Keratinocyte (primary cell): Measurements from ENCODE around the gene EHMT1. TPM values are rescaled to one million over a fixed set of nuclear protein-coding genes. Genes with fewer than 3 reads are reported as not detected.

Experiments
- DNase-seq: peaks from one replicate; pipeline ENCODE4 v3.0.0-alpha.2; 2011; ENCODE audit warnings: low read depth, missing footprints, low spot score
- FAIRE-seq: peaks from 2 replicates; lab custom pipeline; 2011; peaks lifted over from hg19 to GRCh38; lab: Jason Lieb, UNC
- H2AFZ ChIP-seq: 2 replicates; pipeline ENCODE4 v1.6.0; 2012; ENCODE audit warnings: low read length, control low read depth, inconsistent platforms; ENCODE audit not compliant: control insufficient read depth
- H3K27ac ChIP-seq: 2 replicates; pipeline ENCODE4 v1.5.1; 2011; ENCODE audit warnings: low read length; ENCODE audit not compliant: control insufficient read depth, insufficient read depth
- H3K27me3 ChIP-seq: 3 replicates; pipeline ENCODE4 v1.6.0; 2011; ENCODE audit warnings: low read length; ENCODE audit not compliant: control insufficient read depth, insufficient read depth; ENCODE audit errors: extremely low read depth
- H3K36me3 ChIP-seq, 2 experiments: 2 replicates in 1 of 2; 3 replicates in 1 of 2; pipeline ENCODE4 v1.5.1; 2011; ENCODE audit warnings: low read length in 2 of 2, mild to moderate bottlenecking in 1 of 2; ENCODE audit not compliant: control insufficient read depth in 2 of 2, insufficient read depth in 2 of 2; ENCODE audit errors: extremely low read depth in 1 of 2
- H3K4me1 ChIP-seq: 3 replicates; pipeline ENCODE4 v1.5.1; 2011; ENCODE audit warnings: low read length; ENCODE audit not compliant: control insufficient read depth, insufficient read depth; ENCODE audit errors: extremely low read depth
- H3K4me2 ChIP-seq: 3 replicates; pipeline ENCODE4 v1.6.0; 2011; ENCODE audit warnings: low read depth, low read length; ENCODE audit not compliant: control insufficient read depth, insufficient read depth; ENCODE audit errors: extremely low read depth
- H3K4me3 ChIP-seq, 3 experiments: fragments of 200-600 bp in 1 of 3; sonication (generic) in 1 of 3; 2 replicates in 2 of 3; 3 replicates in 1 of 3; pipeline ENCODE4 v1.5.1; 2011 to 2016; ENCODE audit warnings: low read length in 3 of 3, mild to moderate bottlenecking in 3 of 3, control low read depth in 2 of 3, inconsistent platforms in 1 of 3, low read depth in 1 of 3, mixed read lengths in 1 of 3, mixed run types in 1 of 3, moderate library complexity in 1 of 3; ENCODE audit not compliant: control insufficient read depth in 2 of 3, insufficient read depth in 2 of 3; ENCODE audit errors: extremely low read depth in 1 of 3
- H3K79me2 ChIP-seq: 2 replicates; pipeline ENCODE4 v1.6.0; 2012; ENCODE audit warnings: low read length; ENCODE audit not compliant: control insufficient read depth, insufficient read depth
- H3K9ac ChIP-seq: 3 replicates; pipeline ENCODE4 v1.6.0; 2011; ENCODE audit warnings: low read length; ENCODE audit not compliant: control insufficient read depth, insufficient read depth; ENCODE audit errors: extremely low read depth
- H3K9me1 ChIP-seq: 3 replicates; pipeline ENCODE4 v1.6.0; 2011; ENCODE audit warnings: low read length; ENCODE audit not compliant: control insufficient read depth, insufficient read depth; ENCODE audit errors: extremely low read depth
- H3K9me3 ChIP-seq: 2 replicates; pipeline ENCODE4 v1.5.1; 2012; ENCODE audit warnings: low read depth, low read length; ENCODE audit not compliant: control insufficient read depth
- H4K20me1 ChIP-seq: 3 replicates; pipeline ENCODE4 v1.6.0; 2011; ENCODE audit warnings: low read length; ENCODE audit not compliant: control insufficient read depth, insufficient read depth; ENCODE audit errors: extremely low read depth
- CTCF ChIP-seq, 3 experiments: IDR thresholded peaks in 1 of 3; conservative IDR thresholded peaks in 1 of 3; optimal IDR thresholded peaks in 1 of 3; 2 replicates in 2 of 3; 3 replicates in 1 of 3; pipeline versions ENCODE3 to v1.5.1; 2011; ENCODE audit warnings: low read length in 3 of 3, mild to moderate bottlenecking in 3 of 3, moderate library complexity in 2 of 3, control low read depth in 1 of 3, inconsistent platforms in 1 of 3; ENCODE audit not compliant: insufficient read depth in 2 of 3; ENCODE audit errors: extremely low read depth in 1 of 3
- EZH2 ChIP-seq: IDR thresholded peaks from one replicate; pipeline ENCODE4 v1.6.1; 2012; ENCODE audit warnings: inconsistent platforms, mild to moderate bottlenecking, low read length, moderate library complexity
- dilution Hi-C: fragments of 300-500 bp; cut with MboI; formaldehyde crosslinking; loops from one replicate; pipeline ENCODE4 v1.7.0; 2020; ENCODE audit warnings: low sequenced_read_pairs; ENCODE audit not compliant: extremely low pct_ligation_motif_present
- polyA plus RNA-seq, 5 experiments: library from polyadenylated mRNA; depleted of rRNA in 3 of 5; stranded (reverse) in 3 of 5; stranded (forward) in 1 of 5; unstranded in 1 of 5; fragments of >200 nt; gene quantifications; 1 replicate in 1 of 5; 2 replicates in 3 of 5; 3 replicates in 1 of 5; pipeline versions ENCODE4 v1.2.1 to v1.2.3, GENCODE V29; 2011 to 2012; ENCODE audit warnings: missing spikeins in 2 of 5, low read depth in 1 of 5, low replicate concordance in 1 of 5

The EHMT1 gene
- polyA plus RNA-seq, 1 donor (not counting 4 experiments of a cell fraction or from before 2014, with no cell fraction given), result 25.9 TPM

GRCh38 chr9:137694962-137695875 lies 76.4 kb downstream of the EHMT1 start:
- peaks cover 9% of the 10 kb centered on the region for H4K20me1 ChIP-seq
- no peaks in the 10 kb centered on the region for H3K9me3 ChIP-seq
- H3K9me1 ChIP-seq, result no peaks in the 10 kb centered on the region
- no peaks in the 10 kb centered on the region for H3K27me3 ChIP-seq
- no peaks in the 10 kb centered on the region for H3K36me3 ChIP-seq
- no peak overlapping the region for H3K9ac ChIP-seq
- peaks cover 81% of the 10 kb centered on the region for H3K79me2 ChIP-seq
- H3K27ac ChIP-seq, result no peak overlapping the region
- FAIRE-seq (no peak), DNase-seq (no peak)
- dilution Hi-C loops, result no loop called here
- H2AFZ ChIP-seq, result no peak overlapping the region
- H3K4me2 ChIP-seq, result no peak overlapping the region
- no peak overlapping the region for H3K4me3 ChIP-seq
- H3K4me1 ChIP-seq, result no peaks in the 10 kb centered on the region
- TF ChIP-seq CTCF (optimal IDR thresholded peaks at IDR 0.05 in 1 of 3, IDR thresholded peaks at IDR 0.05 in 1 of 3, conservative IDR thresholded peaks at IDR 0.05 in 1 of 3; ENCODE audit: extremely low read depth in 1 of 3, insufficient read depth in 2 of 3, low read length in 3 of 3) (peak; percentile 51 to 56 (median 54)), EZH2 (no peak)

DNA sequence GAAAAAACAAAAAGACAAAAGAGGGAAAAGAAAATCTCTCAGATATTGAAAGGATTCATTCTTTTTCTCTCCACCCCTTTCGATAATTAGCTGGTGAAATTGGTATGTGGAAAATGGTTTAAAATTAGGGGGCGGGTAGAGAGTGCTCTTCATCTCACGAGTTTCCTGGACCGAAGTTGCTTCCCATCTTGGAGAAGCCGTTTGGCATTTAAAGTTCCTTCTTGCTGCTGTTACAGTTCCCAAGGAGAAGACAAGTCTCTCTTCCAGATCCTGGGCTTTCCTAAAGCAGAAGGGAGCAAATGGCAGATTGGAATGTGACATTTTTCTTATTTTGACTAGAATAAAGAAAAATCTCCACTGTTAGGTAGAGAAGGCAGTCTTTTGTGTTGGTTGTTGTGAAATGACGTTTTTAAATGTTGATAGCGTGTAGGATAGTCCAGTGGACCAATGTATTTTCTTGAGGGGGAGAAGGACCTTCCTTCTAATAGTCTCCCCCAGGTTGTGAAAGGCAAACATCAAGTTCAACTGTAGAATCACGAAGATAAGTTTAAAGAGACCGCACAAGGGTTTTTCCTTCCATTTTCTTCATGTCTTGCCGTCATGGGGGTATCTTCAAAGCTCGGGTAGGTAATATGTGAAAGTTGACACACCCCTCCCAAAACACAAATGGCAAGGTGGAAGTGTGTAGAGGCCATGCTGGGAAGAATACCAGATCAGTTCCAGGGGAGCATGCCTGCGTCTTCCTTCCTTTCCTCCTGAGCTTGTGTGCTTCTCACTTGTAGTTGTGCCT lies 77.5 kb downstream of the EHMT1 start:
- Histone ChIP-seq H4K20me1 (peaks cover 6% of the 10 kb centered on the region), H3K4me3 (no peak overlapping the region), H3K9me3 (no peaks in the 10 kb centered on the region), H3K27ac (no peak overlapping the region), H3K4me2 (no peak overlapping the region), H3K27me3 (no peaks in the 10 kb centered on the region), H2AFZ (no peak overlapping the region), H3K9ac (no peak overlapping the region), H3K9me1 (no peaks in the 10 kb centered on the region), H3K36me3 (no peaks in the 10 kb centered on the region), H3K79me2 (peaks cover 81% of the 10 kb centered on the region), H3K4me1 (no peaks in the 10 kb centered on the region)
- TF ChIP-seq EZH2 (no peak), CTCF (optimal IDR thresholded peaks at IDR 0.05 in 1 of 3, IDR thresholded peaks at IDR 0.05 in 1 of 3, conservative IDR thresholded peaks at IDR 0.05 in 1 of 3; ENCODE audit: extremely low read depth in 1 of 3, insufficient read depth in 2 of 3, low read length in 3 of 3) (no peak)
- no peak for DNase-seq
- dilution Hi-C loops, result no loop called here
- FAIRE-seq, result no peak
